OCI-LY7 (cell line): ENCODE measurements around the gene STAMBP. TPM values are rescaled to one million over a fixed set of nuclear protein-coding genes. Genes with fewer than 3 reads are reported as not detected.

ENCODE experiments used
- BruUV-seq: library from RNA; stranded (reverse); fragments of 400-500 nt; replicated peaks from 2 replicates; lab custom pipeline; 2021; lab: Mats Ljungman, UMichigan
- CTCF ChIA-PET: fragments of 300-600 bp; sonication (Branson Sonifier 250); formaldehyde crosslinking; loops from one replicate; lab custom pipeline; 2022; ENCODE audit warnings: antibody characterized with exemption; ENCODE audit not compliant: unreplicated experiment; lab: Charles Lee
- POLR2A ChIA-PET: fragments of 300-600 bp; sonication (Branson Sonifier 250); formaldehyde crosslinking; loops from one replicate; lab custom pipeline; 2022; ENCODE audit warnings: antibody characterized with exemption; lab: Charles Lee
- DNase-seq: peaks from one replicate; pipeline ENCODE4 v3.0.0-alpha.2; 2015; ENCODE audit warnings: low spot score
- H2AFZ ChIP-seq: fragments of 200-600 bp; sonication (generic), shearing (Covaris generic); 2 replicates; pipeline ENCODE4 v1.6.1; 2014; ENCODE audit warnings: mild to moderate bottlenecking, antibody characterized with exemption, low read length, moderate library complexity
- H3K27ac ChIP-seq: fragments of 200-600 bp; sonication (generic); 2 replicates; pipeline ENCODE4 v1.5.1; 2014; ENCODE audit warnings: mixed run types, low read depth, mild to moderate bottlenecking, moderate library complexity, low read length, inconsistent platforms; ENCODE audit not compliant: poor library complexity, severe bottlenecking
- H3K36me3 ChIP-seq: fragments of 200-600 bp; sonication (generic); 2 replicates; pipeline ENCODE4 v1.6.1; 2014; ENCODE audit warnings: mild to moderate bottlenecking, antibody characterized with exemption, low read length, moderate library complexity, mixed read lengths; ENCODE audit not compliant: insufficient read depth
- H3K4me1 ChIP-seq: fragments of 200-600 bp; sonication (generic); 2 replicates; pipeline ENCODE4 v1.5.1; 2014; ENCODE audit warnings: mild to moderate bottlenecking, low read length; ENCODE audit not compliant: insufficient read depth, poor library complexity, severe bottlenecking
- H3K4me2 ChIP-seq: fragments of 200-600 bp; sonication (generic); 2 replicates; pipeline ENCODE4 v1.6.1; 2014; ENCODE audit warnings: mild to moderate bottlenecking, low read length
- H3K4me3 ChIP-seq: fragments of 200-600 bp; sonication (generic); 2 replicates; pipeline ENCODE4 v1.5.1; 2014; ENCODE audit warnings: mild to moderate bottlenecking, low read depth, low read length; ENCODE audit not compliant: poor library complexity, severe bottlenecking
- H3K79me2 ChIP-seq: fragments of 200-600 bp; sonication (generic); 2 replicates; pipeline ENCODE4 v1.6.1; 2016; ENCODE audit warnings: low read depth, mild to moderate bottlenecking, low read length, moderate library complexity, mixed read lengths; ENCODE audit not compliant: insufficient read depth
- H3K9me2 ChIP-seq: fragments of 200-600 bp; sonication (generic); 2 replicates; pipeline ENCODE4 v1.6.1; 2016; ENCODE audit warnings: mild to moderate bottlenecking, low read length, mixed read lengths; ENCODE audit not compliant: insufficient read depth
- H3K9me3 ChIP-seq: fragments of 200-600 bp; sonication (generic); 2 replicates; pipeline ENCODE4 v1.6.1; 2014; ENCODE audit warnings: mild to moderate bottlenecking, mixed run types, low read length, mixed read lengths
- H4K20me1 ChIP-seq: fragments of 200-600 bp; sonication (generic); 2 replicates; pipeline ENCODE4 v1.6.1; 2014; ENCODE audit warnings: mild to moderate bottlenecking, antibody characterized with exemption, low read length, moderate library complexity, mixed read lengths; ENCODE audit not compliant: insufficient read depth
- EZH2phosphoT487 ChIP-seq: fragments of 200-600 bp; sonication (generic); IDR thresholded peaks from 2 replicates; pipeline ENCODE4 v1.6.1; 2018; ENCODE audit warnings: low read depth, borderline replicate concordance, mild to moderate bottlenecking, mixed run types, antibody characterized with exemption, low read length, moderate library complexity, mixed read lengths
- intact Hi-C: fragments of 100-400 bp; cut with micrococcal nuclease; formaldehyde crosslinking; loops from one replicate; pipeline ENCODE4 v1.10.0; 2022; ENCODE audit not compliant: unreplicated experiment
- total RNA-seq, 2 experiments: library from RNA; depleted of rRNA in 1 of 2; stranded (reverse); fragments of >200 nt in 1 of 2; shearing (Covaris generic) in 1 of 2; gene quantifications; 2 replicates each; pipeline ENCODE4 v1.2.3, GENCODE V29; 2014 to 2022
- TF ChIP-seq, protein P1 (sequence below): fragments of 200-600 bp; sonication (generic); conservative IDR thresholded peaks from 2 replicates; pipeline ENCODE4 v1.5.1; 2014; ENCODE audit warnings: mild to moderate bottlenecking, antibody characterized with exemption, low read length, moderate library complexity, mixed read lengths

The STAMBP gene
- total RNA-seq, 2 experiments from 2014 or later, result 27.2 to 43.7 TPM

DNA sequence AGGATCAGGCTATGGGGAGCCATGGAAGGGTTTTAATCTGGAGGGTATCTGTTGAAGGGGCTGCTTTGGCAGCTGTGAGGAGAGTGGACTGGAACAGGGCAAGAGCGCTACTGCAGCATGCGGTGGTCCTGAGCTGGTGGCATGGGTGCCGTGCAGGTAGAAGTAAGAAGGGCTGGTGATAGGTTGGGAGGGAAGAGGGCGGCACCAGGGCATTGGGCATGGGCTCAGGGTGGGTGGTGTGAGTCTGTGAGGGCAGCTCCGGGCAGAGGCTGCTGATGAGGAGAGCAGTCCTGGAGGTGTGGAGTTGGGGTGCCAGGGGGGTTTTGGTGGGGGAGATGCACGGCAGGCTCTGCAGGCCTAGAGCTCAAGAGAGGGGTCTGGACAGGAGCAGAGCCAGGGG is 66.1 kb downstream of the STAMBP start:
- Histone ChIP-seq H3K4me2 (no peak overlapping the region), H4K20me1 (no peaks in the 10 kb centered on the region), H2AFZ (no peak overlapping the region), H3K9me2 (no peaks in the 10 kb centered on the region), H3K36me3 (no peaks in the 10 kb centered on the region), H3K79me2 (no peaks in the 10 kb centered on the region), H3K9me3 (no peaks in the 10 kb centered on the region), H3K4me3 (no peak overlapping the region), H3K4me1 (no peaks in the 10 kb centered on the region), H3K27ac (no peak overlapping the region)
- POLR2A ChIA-PET, result interaction anchor here (1.3 kb wide), 1 partner anchor 11 kb away, joined by 3 read pairs; no protein-coding TSS in a partner anchor
- intact Hi-C loops, result no loop called here
- CTCF ChIA-PET, result no interaction called here
- DNase-seq, result no peak
- BruUV-seq, result no TSS peak
- no peak for TF ChIP-seq EZH2phosphoT487
- TF ChIP-seq, protein P1, sequence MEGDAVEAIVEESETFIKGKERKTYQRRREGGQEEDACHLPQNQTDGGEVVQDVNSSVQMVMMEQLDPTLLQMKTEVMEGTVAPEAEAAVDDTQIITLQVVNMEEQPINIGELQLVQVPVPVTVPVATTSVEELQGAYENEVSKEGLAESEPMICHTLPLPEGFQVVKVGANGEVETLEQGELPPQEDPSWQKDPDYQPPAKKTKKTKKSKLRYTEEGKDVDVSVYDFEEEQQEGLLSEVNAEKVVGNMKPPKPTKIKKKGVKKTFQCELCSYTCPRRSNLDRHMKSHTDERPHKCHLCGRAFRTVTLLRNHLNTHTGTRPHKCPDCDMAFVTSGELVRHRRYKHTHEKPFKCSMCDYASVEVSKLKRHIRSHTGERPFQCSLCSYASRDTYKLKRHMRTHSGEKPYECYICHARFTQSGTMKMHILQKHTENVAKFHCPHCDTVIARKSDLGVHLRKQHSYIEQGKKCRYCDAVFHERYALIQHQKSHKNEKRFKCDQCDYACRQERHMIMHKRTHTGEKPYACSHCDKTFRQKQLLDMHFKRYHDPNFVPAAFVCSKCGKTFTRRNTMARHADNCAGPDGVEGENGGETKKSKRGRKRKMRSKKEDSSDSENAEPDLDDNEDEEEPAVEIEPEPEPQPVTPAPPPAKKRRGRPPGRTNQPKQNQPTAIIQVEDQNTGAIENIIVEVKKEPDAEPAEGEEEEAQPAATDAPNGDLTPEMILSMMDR, result no peak

DNA sequence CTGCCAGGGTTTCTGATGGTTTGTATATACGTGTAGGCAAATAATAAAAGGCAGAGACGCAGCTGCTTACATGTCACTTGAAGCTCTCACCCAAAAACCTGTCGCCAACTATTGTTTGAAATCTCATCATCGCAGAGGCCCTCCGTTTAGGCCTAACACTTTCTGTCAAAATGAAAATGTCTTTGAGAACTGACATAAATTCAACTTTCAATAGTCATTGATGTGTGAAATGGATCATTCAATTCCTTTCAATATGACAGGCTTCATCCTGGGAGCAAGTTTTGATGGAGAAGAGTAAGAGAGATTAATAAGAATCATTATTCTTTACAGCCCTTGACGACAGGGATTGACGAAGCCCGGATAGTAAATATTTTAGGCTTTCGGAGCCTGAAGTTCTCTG is 66.7 kb downstream of the STAMBP start:
- Histone ChIP-seq H3K79me2 (no peaks in the 10 kb centered on the region), H4K20me1 (no peaks in the 10 kb centered on the region), H3K4me3 (no peak overlapping the region), H3K36me3 (no peaks in the 10 kb centered on the region), H3K9me2 (no peaks in the 10 kb centered on the region), H3K9me3 (no peaks in the 10 kb centered on the region), H2AFZ (no peak overlapping the region), H3K27ac (no peak overlapping the region), H3K4me1 (no peaks in the 10 kb centered on the region), H3K4me2 (no peak overlapping the region)
- POLR2A ChIA-PET, result interaction anchor here (1.3 kb wide), 1 partner anchor 12 kb away, joined by 3 read pairs; no protein-coding TSS in a partner anchor
- TF ChIP-seq, protein P1, result no peak
- no peak for TF ChIP-seq EZH2phosphoT487
- CTCF ChIA-PET, result no interaction called here
- intact Hi-C loops, result no loop called here
- BruUV-seq, result no TSS peak
- DNase-seq, result no peak

- CTCF ChIA-PET, result no interaction called here
- no peak for TF ChIP-seq EZH2phosphoT487
- TF ChIP-seq, protein P1, result no peak
- no peak for DNase-seq
- H3K79me2 ChIP-seq, result no peaks in the 10 kb centered on the region
- H4K20me1 ChIP-seq, result no peaks in the 10 kb centered on the region
- BruUV-seq, result no TSS peak
- H3K9me2 ChIP-seq, result no peaks in the 10 kb centered on the region
- intact Hi-C loops, result no loop called here
- H3K4me2 ChIP-seq, result no peak overlapping the region
- H2AFZ ChIP-seq, result peak overlapping the region; percentile 8; the same call in 1 of the 2 replicates
- H3K36me3 ChIP-seq, result no peaks in the 10 kb centered on the region
- H3K4me1 ChIP-seq, result no peaks in the 10 kb centered on the region
- no peak overlapping the region for H3K27ac ChIP-seq
- no peaks in the 10 kb centered on the region for H3K9me3 ChIP-seq
- H3K4me3 ChIP-seq, result no peak overlapping the region
- POLR2A ChIA-PET, result interaction anchor here (0.6 kb wide), 1 partner anchor 37 kb away, joined by 3 read pairs; no protein-coding TSS in a partner anchor
Measured at GRCh38 chr2:73896362-73897239, 67.8 kb downstream of the STAMBP start.
